ENCODE data around the gene ZNF300.
"Not testable (repeated sequence)": the region's sequence is repeated elsewhere in the genome, so short reads cannot be mapped to it uniquely, and the experiment has no call there.

ZNF300 gene

DNA sequence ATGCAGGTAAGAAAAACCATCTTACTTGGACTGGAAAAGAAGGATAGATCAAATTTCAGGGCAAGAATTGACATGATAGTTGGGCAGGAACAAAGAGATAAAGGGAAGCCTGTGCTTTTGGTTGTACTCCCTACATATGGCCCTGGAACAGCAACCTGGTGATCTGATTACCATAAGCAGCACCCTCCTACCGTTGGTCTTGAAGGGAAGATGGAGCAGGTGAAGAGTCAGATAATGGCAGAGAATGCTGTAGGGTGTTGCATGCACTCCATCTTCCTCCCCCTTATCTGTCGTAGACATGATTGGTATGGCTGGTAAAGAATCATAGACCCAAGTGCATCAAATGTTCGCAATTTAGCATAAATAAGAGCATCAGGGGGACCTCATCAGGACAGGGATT, 53.7 kb downstream of the ZNF300 start:
- POLR2A ChIA-PET: no interaction called here

DNA sequence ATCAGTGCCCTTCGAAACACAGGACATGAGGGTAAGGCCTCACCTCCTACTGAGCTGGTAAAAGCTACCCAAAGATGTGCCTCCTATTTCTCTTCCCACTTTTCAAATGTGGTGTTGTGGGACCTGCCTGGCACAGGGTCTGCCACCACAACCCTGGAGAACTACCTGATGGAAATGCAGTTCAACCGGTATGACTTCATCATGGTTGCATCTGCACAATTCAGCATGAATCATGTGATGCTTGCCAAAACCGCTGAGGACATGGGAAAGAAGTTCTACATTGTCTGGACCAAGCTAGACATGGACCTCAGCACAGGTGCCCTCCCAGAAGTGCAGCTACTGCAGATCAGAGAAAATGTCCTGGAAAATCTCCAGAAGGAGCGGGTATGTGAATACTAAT, 56.5 kb downstream of the ZNF300 start:
- no peak for DNase-seq (ENCODE audit: extremely low spot score)
- CTCF ChIA-PET: interaction anchor here (2.9 to 3.5 kb wide), 2 partner anchors 47 to 288 kb away, joined by 25 to 26 read pairs; no protein-coding TSS in a partner anchor
- TF ChIP-seq TARDBP (IDR thresholded peaks at IDR 0.05): no peak
- no peak for TF ChIP-seq ELF4 (IDR thresholded peaks at IDR 0.05)
- no peak for TF ChIP-seq ZNF384 (IDR thresholded peaks at IDR 0.05)
- TF ChIP-seq CTBP1 (IDR thresholded peaks at IDR 0.05; ENCODE audit: borderline replicate concordance): no peak
- no peak for TF ChIP-seq HDGF (IDR thresholded peaks at IDR 0.05; ENCODE audit: borderline replicate concordance)
- no peak for TF ChIP-seq ARNT (IDR thresholded peaks at IDR 0.05)
- TF ChIP-seq BHLHE40 (IDR thresholded peaks at IDR 0.05; ENCODE audit: borderline replicate concordance): no peak
- no peak for TF ChIP-seq FOXA1 (IDR thresholded peaks at IDR 0.05)
- TF ChIP-seq, protein P1, sequence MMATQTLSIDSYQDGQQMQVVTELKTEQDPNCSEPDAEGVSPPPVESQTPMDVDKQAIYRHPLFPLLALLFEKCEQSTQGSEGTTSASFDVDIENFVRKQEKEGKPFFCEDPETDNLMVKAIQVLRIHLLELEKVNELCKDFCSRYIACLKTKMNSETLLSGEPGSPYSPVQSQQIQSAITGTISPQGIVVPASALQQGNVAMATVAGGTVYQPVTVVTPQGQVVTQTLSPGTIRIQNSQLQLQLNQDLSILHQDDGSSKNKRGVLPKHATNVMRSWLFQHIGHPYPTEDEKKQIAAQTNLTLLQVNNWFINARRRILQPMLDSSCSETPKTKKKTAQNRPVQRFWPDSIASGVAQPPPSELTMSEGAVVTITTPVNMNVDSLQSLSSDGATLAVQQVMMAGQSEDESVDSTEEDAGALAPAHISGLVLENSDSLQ (IDR thresholded peaks at IDR 0.05): no peak
- TF ChIP-seq FOXK2 (IDR thresholded peaks at IDR 0.05): no peak
- no peak for TF ChIP-seq FOXM1 (IDR thresholded peaks at IDR 0.05; ENCODE audit: borderline replicate concordance)
- TF ChIP-seq SP1 (IDR thresholded peaks at IDR 0.05): no peak
- no peak for TF ChIP-seq L3MBTL2 (conservative IDR thresholded peaks at IDR 0.05)
- no peak for TF ChIP-seq SUZ12 (IDR thresholded peaks at IDR 0.05)
- no peak for TF ChIP-seq LEF1 (IDR thresholded peaks at IDR 0.05; ENCODE audit: borderline replicate concordance)
- TF ChIP-seq NFRKB (IDR thresholded peaks at IDR 0.05): no peak
- POLR2A ChIA-PET: no interaction called here

More for the DNA sequence above, 53.7 kb downstream of the ZNF300 start:
- no peak for DNase-seq (ENCODE audit: extremely low spot score)
- TF ChIP-seq SP1 (IDR thresholded peaks at IDR 0.05) (no peak), SUZ12 (IDR thresholded peaks at IDR 0.05) (no peak)
- CTCF ChIA-PET: interaction anchor here (1.4 kb wide), 2 partner anchors 49 to 50 kb away, joined by 3 to 6 read pairs; no protein-coding TSS in a partner anchor

DNA sequence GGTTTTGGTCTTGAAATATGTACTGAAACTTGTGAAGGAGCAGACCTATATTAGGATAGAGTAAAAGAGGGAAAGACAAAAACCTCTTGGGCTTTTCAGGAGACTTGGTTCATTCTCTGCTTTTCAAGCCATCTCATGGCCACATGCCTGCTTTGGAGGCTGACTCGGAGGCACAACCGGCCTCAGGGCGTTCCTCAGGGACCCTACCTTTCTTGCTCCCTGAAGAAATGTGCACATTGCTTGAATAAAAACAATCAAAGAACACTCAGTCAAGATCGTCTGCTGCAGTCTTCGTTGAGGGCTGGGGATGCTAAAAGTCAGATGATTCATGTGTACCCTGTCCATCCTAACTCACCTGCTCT, 57.5 kb downstream of the ZNF300 start:
- ChIA-PET POLR2A (interaction anchor here (1.3 kb wide), 1 partner anchor 146 kb away, joined by 4 read pairs; the partner anchor contains the start of gene RBM22), CTCF (interaction anchor here (0.6 to 3.5 kb wide), 6 partner anchors 19 to 390 kb away, joined by 3 to 26 read pairs (median 5); partner anchors contain the start of gene RBM22)
- TF ChIP-seq FOXM1 (IDR thresholded peaks at IDR 0.05; ENCODE audit: borderline replicate concordance) (no peak), TARDBP (IDR thresholded peaks at IDR 0.05) (no peak), SUZ12 (IDR thresholded peaks at IDR 0.05) (no peak), FOXA1 (IDR thresholded peaks at IDR 0.05) (no peak), NFRKB (IDR thresholded peaks at IDR 0.05) (no peak), FOXK2 (IDR thresholded peaks at IDR 0.05) (no peak)
- DNase-seq (ENCODE audit: extremely low spot score): no peak

DNA sequence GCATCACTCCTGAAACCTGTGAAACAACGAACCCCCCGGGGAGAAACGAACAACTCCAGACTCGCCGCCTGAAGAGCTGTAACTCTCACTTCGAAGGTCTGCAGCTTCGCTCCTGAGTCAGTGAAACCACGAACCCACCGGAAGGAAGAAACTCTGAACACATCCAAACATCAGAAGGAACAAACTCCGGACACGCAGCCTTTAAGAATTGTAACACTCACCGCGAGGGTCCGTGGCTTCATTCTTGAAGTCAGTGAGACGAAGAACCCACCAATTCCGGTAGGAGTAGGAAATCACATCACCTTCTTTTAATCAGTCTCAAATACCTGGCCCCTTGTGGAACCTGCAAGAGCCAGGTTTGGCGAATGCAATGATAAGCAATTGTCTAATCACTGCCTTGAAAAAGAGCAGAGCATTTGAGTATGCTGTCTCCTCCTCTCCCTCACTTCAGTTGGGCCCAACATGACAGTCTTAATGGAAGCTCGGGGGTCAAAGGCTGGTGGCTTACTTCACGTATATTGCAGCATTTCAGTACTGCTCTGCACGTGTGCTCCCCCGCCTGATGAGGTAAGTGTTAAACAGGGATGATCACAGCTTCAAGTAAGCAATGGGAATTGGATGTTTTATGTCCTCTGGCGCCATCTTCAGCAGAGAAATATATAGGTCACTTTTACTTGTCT, 58.0 kb downstream of the ZNF300 start:
- POLR2A ChIA-PET: interaction anchor here (0.5 to 1.3 kb wide), 2 partner anchors 46 to 146 kb away, joined by 3 to 4 read pairs; partner anchors contain the start of gene RBM22
- CTCF ChIA-PET: interaction anchor here (0.6 to 3.5 kb wide), 7 partner anchors 18 to 389 kb away, joined by 3 to 26 read pairs (median 4); partner anchors contain the start of gene RBM22

DNA sequence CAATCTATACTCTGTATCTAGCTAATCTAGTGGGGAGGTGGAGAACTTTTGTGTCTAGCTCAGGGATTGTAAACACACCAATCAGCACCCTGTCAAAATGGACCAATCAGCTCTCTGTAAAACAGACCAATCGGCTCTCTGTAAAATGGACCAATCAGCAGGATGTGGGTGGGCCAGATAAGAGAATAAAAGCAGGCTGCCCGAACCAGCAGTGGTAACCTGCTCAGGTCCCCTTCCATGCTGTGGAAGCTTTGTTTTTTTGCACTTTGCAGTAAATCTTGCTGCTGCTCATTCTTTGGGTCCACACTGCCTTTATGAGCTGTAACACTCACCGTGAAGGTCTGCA, 58.5 kb downstream of the ZNF300 start, which contains the start of gene IRGM:
TSS of gene IRGM (plus strand) at position 214 of the 346 bp plus-strand sequence. CDS start 1,603 bp downstream, outside the sequence.
- ChIA-PET POLR2A (interaction anchor here (0.8 kb wide), 1 partner anchor 146 kb away, joined by 5 read pairs; the partner anchor contains the start of gene RBM22), CTCF (interaction anchor here (1.1 to 3.5 kb wide), 4 partner anchors 18 to 389 kb away, joined by 3 to 26 read pairs (median 14); no protein-coding TSS in a partner anchor)
- DNase-seq (ENCODE audit: extremely low spot score): not testable (repeated sequence)

More for the DNA sequence above, 58.0 kb downstream of the ZNF300 start:
- DNase-seq (ENCODE audit: extremely low spot score): peak; percentile 65
- peak; percentile 98 for TF ChIP-seq L3MBTL2 (conservative IDR thresholded peaks at IDR 0.05)
- no peak for TF ChIP-seq SP1 (IDR thresholded peaks at IDR 0.05)

DNA sequence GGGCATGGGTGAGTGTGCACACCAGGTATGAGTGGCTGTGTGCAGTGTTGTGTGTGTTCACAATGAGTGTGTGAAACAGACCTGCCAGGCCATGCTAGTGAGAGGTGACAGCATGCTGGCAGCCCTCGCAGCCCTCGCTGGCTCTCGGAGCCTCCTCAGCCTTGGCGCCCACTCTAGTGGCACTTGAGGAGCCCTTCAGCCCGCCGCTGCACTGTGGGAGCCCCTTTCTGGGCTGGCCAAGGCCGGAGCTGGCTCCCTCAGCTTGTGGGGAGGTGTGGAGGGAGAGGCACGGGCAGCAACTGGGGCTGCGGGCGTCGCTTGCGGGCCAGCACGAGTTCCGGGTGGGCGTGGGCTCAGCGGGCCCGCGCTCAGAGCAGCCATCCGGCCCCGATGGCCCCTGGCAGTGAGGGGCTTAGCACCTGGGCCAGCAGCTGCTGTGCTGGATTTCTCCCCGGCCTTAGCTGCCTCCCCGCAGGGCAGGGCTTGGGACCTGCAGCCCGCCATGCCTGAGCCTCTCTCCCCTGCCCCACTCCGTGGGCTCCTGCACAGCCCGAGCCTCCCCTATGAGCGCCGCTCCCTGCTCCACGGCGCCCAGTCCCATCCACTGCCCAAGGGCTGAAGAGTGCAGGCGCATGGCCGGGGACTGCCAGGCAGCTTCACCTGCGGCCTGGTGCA, 59.5 kb downstream of the ZNF300 start:
- CTCF ChIA-PET: interaction anchor here (0.6 to 3.5 kb wide), 3 partner anchors 44 to 715 kb away, joined by 3 to 26 read pairs (median 25); no protein-coding TSS in a partner anchor
- POLR2A ChIA-PET: interaction anchor here (0.8 kb wide), 1 partner anchor 145 kb away, joined by 5 read pairs; the partner anchor contains the start of gene RBM22

More for the DNA sequence above, 59.5 kb downstream of the ZNF300 start:
- not testable (repeated sequence) for DNase-seq (ENCODE audit: extremely low spot score)

Measured in HEK293T (cell line).